HEK293 (cell line): Measurements from ENCODE around the gene LTV1.
"Not testable (repeated sequence)": the region's sequence is repeated elsewhere in the genome, so short reads cannot be mapped to it uniquely, and the experiment has no call there.

Experiments
- CTCF ChIA-PET: fragments of 350-600 bp; formaldehyde crosslinking; extraction: SDS; loops from one replicate; lab custom pipeline; 2021; ENCODE audit warnings: antibody characterized with exemption; lab: Yijun Ruan, JAX
- POLR2A ChIA-PET: fragments of 300-600 bp; formaldehyde crosslinking; extraction: SDS; loops from one replicate; lab custom pipeline; 2020; ENCODE audit warnings: antibody characterized with exemption, inconsistent platforms; lab: Yijun Ruan, JAX
- H3K27ac ChIP-seq: fragments of 200-500 bp; sonication (Bioruptor generic); 2 replicates; pipeline ENCODE4 v1.5.1; 2014; ENCODE audit warnings: low read depth, low read length, control low read depth, inconsistent platforms; ENCODE audit errors: extremely low read depth
- H3K36me3 ChIP-seq, 2 experiments: fragments of 200-500 bp in 1 of 2; sonication (Bioruptor generic) in 1 of 2; 1 replicate in 1 of 2; 2 replicates in 1 of 2; pipeline ENCODE4 v1.5.1; 2014 to 2017; ENCODE audit warnings: inconsistent platforms in 2 of 2, low read length in 2 of 2; ENCODE audit not compliant: control insufficient read depth in 2 of 2, insufficient read depth in 1 of 2
- H3K4me1 ChIP-seq: fragments of 200-500 bp; sonication (Bioruptor generic); 2 replicates; pipeline ENCODE4 v1.5.1; 2014; ENCODE audit warnings: mild to moderate bottlenecking, low read length, inconsistent platforms; ENCODE audit not compliant: control insufficient read depth, insufficient read depth
- H3K4me3 ChIP-seq: 2 replicates; pipeline ENCODE4 v1.5.1; 2011; ENCODE audit warnings: low read depth, mild to moderate bottlenecking, control low read depth, low read length, moderate library complexity
- H3K9me3 ChIP-seq: fragments of 200-500 bp; sonication (Bioruptor generic); 2 replicates; pipeline ENCODE4 v1.5.1; 2014; ENCODE audit warnings: low read depth, low read length, inconsistent platforms; ENCODE audit not compliant: control insufficient read depth, insufficient read depth
- GLIS1 ChIP-seq: fragments of 450-650 bp; formaldehyde crosslinking; IDR thresholded peaks from 2 replicates; pipeline ENCODE4 v1.5.1; 2016; ENCODE audit warnings: missing biosample characterization, missing genetic modification characterization
- KLF10 ChIP-seq: fragments of 450-650 bp; IDR thresholded peaks from 2 replicates; pipeline ENCODE4 v1.5.1; 2018; ENCODE audit warnings: missing biosample characterization, mild to moderate bottlenecking, missing genetic modification characterization
- OSR2 ChIP-seq: fragments of 450-650 bp; formaldehyde crosslinking; IDR thresholded peaks from 2 replicates; pipeline ENCODE4 v1.5.1; 2016; ENCODE audit warnings: missing biosample characterization, missing genetic modification characterization
- REST ChIP-seq: fragments of 450-650 bp; formaldehyde crosslinking; IDR thresholded peaks from 2 replicates; pipeline ENCODE4 v1.5.1; 2016; ENCODE audit warnings: missing biosample characterization, missing genetic modification characterization
- SP2 ChIP-seq: fragments of 450-650 bp; formaldehyde crosslinking; IDR thresholded peaks from 2 replicates; pipeline ENCODE4 v1.5.1; 2016; ENCODE audit warnings: missing biosample characterization, missing genetic modification characterization
- ZNF146 ChIP-seq: fragments of 450-650 bp; formaldehyde crosslinking; IDR thresholded peaks from 2 replicates; pipeline ENCODE4 v1.5.1; 2016; ENCODE audit warnings: missing biosample characterization, missing genetic modification characterization
- ZNF37A ChIP-seq: fragments of 450-650 bp; IDR thresholded peaks from 2 replicates; pipeline ENCODE4 v1.5.1; 2018; ENCODE audit warnings: missing biosample characterization, missing genetic modification characterization
- ZNF529 ChIP-seq: fragments of 450-650 bp; formaldehyde crosslinking; IDR thresholded peaks from 2 replicates; pipeline ENCODE4 v1.5.1; 2017; ENCODE audit warnings: missing genetic modification characterization, missing biosample characterization; ENCODE audit not compliant: insufficient replicate concordance
- ZNF580 ChIP-seq: fragments of 450-650 bp; formaldehyde crosslinking; IDR thresholded peaks from 2 replicates; pipeline ENCODE4 v1.5.1; 2016; ENCODE audit warnings: missing biosample characterization, missing genetic modification characterization
- ZNF624 ChIP-seq: fragments of 450-650 bp; formaldehyde crosslinking; IDR thresholded peaks from 2 replicates; pipeline ENCODE4 v1.5.1; 2017; ENCODE audit warnings: missing biosample characterization, missing genetic modification characterization
- TF ChIP-seq, protein P1 (sequence below): fragments of 450-650 bp; formaldehyde crosslinking; IDR thresholded peaks from 2 replicates; pipeline ENCODE4 v1.5.1; 2016; ENCODE audit warnings: missing biosample characterization, missing genetic modification characterization
- TF ChIP-seq, protein P2 (sequence below): fragments of 450-650 bp; formaldehyde crosslinking; IDR thresholded peaks from 2 replicates; pipeline ENCODE4 v1.5.1; 2016; ENCODE audit warnings: missing biosample characterization, missing genetic modification characterization
- TF ChIP-seq, protein P3 (sequence below): fragments of 450-650 bp; formaldehyde crosslinking; IDR thresholded peaks from 2 replicates; pipeline ENCODE4 v1.5.1; 2017; ENCODE audit warnings: missing biosample characterization, mild to moderate bottlenecking, missing genetic modification characterization, moderate library complexity

LTV1 gene

GRCh38 chr6:143845033-143845432 lies 1.9 kb downstream of the LTV1 start:
- Histone ChIP-seq H3K27ac (no peak overlapping the region), H3K9me3 (no peaks in the 10 kb centered on the region), H3K4me3 (no peak overlapping the region), H3K36me3 (peaks cover 34 to 59% of the 10 kb centered on the region in 2 experiments), H3K4me1 (no peaks in the 10 kb centered on the region)
- ChIA-PET POLR2A (no interaction called here), CTCF (interaction anchor here (0.6 to 3.8 kb wide), 6 partner anchors 9 to 359 kb away, joined by 3 to 22 read pairs (median 4); no protein-coding TSS in a partner anchor)
- TF ChIP-seq SP2 (tag by site-specific recombination) (no peak), ZNF37A (no peak), GLIS1 (no peak), KLF10 (tag by site-specific recombination) (no peak), OSR2 (tag by site-specific recombination) (no peak), ZNF624 (tag by site-specific recombination) (no peak), REST (tag by site-specific recombination) (no peak)
- TF ChIP-seq, protein P1, sequence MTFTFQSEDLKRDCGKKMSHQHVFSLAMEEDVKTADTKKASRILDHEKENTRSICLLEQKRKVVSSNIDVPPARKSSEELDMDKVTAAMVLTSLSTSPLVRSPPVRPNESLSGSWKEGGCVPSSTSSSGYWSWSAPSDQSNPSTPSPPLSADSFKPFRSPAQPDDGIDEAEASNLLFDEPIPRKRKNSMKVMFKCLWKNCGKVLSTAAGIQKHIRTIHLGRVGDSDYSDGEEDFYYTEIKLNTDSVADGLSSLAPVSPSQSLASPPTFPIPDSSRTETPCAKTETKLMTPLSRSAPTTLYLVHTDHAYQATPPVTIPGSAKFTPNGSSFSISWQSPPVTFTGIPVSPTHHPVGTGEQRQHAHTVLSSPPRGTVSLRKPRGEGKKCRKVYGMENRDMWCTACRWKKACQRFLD = no peak
- TF ChIP-seq, protein P2, sequence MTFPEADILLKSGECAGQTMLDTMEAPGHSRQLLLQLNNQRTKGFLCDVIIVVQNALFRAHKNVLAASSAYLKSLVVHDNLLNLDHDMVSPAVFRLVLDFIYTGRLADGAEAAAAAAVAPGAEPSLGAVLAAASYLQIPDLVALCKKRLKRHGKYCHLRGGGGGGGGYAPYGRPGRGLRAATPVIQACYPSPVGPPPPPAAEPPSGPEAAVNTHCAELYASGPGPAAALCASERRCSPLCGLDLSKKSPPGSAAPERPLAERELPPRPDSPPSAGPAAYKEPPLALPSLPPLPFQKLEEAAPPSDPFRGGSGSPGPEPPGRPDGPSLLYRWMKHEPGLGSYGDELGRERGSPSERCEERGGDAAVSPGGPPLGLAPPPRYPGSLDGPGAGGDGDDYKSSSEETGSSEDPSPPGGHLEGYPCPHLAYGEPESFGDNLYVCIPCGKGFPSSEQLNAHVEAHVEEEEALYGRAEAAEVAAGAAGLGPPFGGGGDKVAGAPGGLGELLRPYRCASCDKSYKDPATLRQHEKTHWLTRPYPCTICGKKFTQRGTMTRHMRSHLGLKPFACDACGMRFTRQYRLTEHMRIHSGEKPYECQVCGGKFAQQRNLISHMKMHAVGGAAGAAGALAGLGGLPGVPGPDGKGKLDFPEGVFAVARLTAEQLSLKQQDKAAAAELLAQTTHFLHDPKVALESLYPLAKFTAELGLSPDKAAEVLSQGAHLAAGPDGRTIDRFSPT (tag by site-specific recombination) = no peak
- TF ChIP-seq, protein P3, sequence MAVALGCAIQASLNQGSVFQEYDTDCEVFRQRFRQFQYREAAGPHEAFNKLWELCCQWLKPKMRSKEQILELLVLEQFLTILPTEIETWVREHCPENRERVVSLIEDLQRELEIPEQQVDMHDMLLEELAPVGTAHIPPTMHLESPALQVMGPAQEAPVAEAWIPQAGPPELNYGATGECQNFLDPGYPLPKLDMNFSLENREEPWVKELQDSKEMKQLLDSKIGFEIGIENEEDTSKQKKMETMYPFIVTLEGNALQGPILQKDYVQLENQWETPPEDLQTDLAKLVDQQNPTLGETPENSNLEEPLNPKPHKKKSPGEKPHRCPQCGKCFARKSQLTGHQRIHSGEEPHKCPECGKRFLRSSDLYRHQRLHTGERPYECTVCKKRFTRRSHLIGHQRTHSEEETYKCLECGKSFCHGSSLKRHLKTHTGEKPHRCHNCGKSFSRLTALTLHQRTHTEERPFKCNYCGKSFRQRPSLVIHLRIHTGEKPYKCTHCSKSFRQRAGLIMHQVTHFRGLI (tag by site-specific recombination) = no peak

DNA sequence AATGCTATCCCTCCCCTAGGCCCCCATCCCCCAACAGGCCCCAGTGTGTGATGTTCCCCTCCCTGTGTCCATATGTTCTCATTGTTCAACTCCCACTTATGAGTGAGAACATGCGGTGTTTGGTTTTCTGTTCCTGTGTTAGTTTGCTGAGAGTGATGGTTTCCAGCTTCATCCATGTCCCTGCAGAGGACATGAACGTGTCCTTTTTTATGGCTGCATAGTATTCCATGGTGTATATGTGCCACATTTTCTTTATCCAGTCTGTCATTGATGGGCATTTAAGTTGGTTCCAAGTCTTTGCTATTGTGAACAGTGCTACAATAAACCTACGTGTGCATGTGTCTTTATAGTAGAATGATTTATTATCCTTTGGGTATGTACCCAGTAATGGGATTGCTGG lies 8.6 kb downstream of the LTV1 start:
- CTCF ChIA-PET = interaction anchor here (0.7 to 1.2 kb wide), 2 partner anchors 100 to 276 kb away, joined by 3 to 4 read pairs; no protein-coding TSS in a partner anchor
- peaks cover 48 to 87% of the 10 kb centered on the region in 2 experiments for H3K36me3 ChIP-seq
- POLR2A ChIA-PET, H3K4me1 ChIP-seq, H3K4me3 ChIP-seq, H3K9me3 ChIP-seq, H3K27ac ChIP-seq: not testable (repeated sequence)
- TF ChIP-seq ZNF580 (tag by site-specific recombination) (peak; percentile 36; the same call in 1 of the 2 replicates), ZNF146 (tag by site-specific recombination) (peak; percentile 98)

- CTCF ChIA-PET = interaction anchor here (0.8 kb wide), 1 partner anchor 25 kb away, joined by 3 read pairs; no protein-coding TSS in a partner anchor
- not testable (repeated sequence) for H3K27ac ChIP-seq, H3K4me1 ChIP-seq, H3K9me3 ChIP-seq, H3K4me3 ChIP-seq
- peaks cover 60 to 87% of the 10 kb centered on the region in 2 experiments for H3K36me3 ChIP-seq
- peak; percentile 42 for TF ChIP-seq ZNF529 (tag by site-specific recombination)
- TF ChIP-seq, all 188 proteins: peak for 1; not testable (repeated sequence) for 187
- POLR2A ChIA-PET = not testable (repeated sequence)
These were observed 11.9 kb downstream of the LTV1 start for GRCh38 chr6:143855057-143855456.

DNA sequence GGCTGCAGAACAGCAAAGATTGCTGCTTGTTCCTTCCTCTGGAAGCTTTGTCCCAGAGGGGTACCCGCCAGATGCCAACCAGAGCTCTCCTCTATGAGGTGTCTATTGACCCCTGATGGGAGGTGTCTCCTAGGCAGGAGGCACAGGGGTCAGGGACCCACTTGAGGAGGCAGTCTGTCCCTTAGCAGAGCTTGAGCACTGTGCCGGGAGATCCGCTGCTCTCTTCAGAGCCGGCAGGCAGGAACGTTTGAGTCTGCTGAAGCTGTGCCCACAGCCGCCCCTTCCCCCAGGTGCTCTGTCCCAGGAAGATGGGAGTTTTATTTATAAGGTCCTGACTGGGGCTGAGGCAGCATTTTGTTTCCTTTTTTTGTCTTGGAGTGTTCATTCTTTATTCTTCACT lies 13.6 kb downstream of the LTV1 start:
- H3K27ac ChIP-seq, H3K4me1 ChIP-seq, H3K9me3 ChIP-seq, H3K4me3 ChIP-seq, POLR2A ChIA-PET: not testable (repeated sequence)
- CTCF ChIA-PET = interaction anchor here (1.1 kb wide), 1 partner anchor 281 kb away, joined by 3 read pairs; no protein-coding TSS in a partner anchor
- peaks cover 58 to 87% of the 10 kb centered on the region in 2 experiments for H3K36me3 ChIP-seq
